T-helper 22 cell (primary cell): ENCODE measurements around the gene LRRC34.
A peak's percentile ranks its signal among the peaks of the same experiment; 100 is the strongest.

Experiments used
- DNase-seq: peaks from one replicate; pipeline ENCODE4 v3.0.0-alpha.2; 2020; ENCODE audit warnings: low read depth

Gene LRRC34

DNA sequence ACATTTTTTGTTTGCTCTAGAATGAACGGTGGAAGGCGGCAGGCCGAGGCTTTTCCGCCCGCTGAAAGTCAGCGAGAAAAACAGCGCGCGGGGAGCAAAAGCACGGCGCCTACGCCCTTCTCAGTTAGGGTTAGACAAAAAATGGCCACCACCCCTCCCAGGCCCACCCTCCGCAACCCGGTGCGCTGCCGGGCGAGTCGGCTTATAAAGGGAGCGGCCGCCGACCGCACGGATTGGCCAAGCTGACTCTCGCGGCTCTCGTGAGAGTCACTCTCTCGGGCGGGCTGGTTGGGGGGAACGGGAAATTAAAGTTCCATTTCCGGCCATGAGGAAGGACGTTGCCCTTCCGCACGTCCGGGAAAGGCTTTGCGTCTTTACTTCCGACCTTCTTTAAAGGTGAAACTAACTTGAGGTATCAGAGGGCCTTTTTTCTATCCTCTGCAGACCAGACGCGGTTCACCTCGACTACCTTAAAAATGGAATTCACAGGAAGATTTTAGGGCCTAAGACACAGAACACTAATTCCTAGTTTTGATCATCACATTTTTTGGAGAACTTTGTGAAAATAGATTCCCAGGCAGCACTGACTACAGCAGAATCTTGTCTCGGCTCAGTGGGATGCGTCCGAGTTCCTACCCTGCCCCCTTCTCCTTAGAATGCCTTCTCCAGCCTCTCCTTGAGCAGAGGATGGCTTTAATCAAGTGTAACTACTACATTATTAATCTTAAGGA lies 47.7 kb downstream of the LRRC34 start, which contains the start of gene TERC:
TSS of gene TERC (minus strand) at position 179 of the 731 bp plus-strand sequence.
- DNase-seq, result peak; percentile 87

DNA sequence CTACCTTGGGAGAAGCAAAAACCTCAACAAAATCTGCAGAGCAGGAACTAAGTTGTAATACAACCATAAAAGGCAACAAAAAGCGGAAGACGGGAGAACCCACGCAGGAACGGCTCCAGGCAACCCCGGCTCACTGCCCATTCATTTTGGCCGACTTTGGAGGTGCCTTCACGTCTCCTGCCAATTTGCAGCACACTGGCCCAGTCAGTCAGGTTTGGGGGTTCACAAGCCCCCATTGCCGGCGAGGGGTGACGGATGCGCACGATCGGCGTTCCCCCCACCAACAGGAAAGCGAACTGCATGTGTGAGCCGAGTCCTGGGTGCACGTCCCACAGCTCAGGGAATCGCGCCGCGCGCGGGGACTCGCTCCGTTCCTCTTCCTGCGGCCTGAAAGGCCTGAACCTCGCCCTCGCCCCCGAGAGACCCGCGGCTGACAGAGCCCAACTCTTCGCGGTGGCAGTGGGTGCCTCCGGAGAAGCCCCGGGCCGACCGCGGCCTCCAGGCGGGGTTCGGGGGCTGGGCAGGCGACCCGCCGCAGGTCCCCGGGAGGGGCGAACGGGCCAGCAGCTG lies 48.3 kb downstream of the LRRC34 start:
- peak; percentile 32 for DNase-seq

DNA sequence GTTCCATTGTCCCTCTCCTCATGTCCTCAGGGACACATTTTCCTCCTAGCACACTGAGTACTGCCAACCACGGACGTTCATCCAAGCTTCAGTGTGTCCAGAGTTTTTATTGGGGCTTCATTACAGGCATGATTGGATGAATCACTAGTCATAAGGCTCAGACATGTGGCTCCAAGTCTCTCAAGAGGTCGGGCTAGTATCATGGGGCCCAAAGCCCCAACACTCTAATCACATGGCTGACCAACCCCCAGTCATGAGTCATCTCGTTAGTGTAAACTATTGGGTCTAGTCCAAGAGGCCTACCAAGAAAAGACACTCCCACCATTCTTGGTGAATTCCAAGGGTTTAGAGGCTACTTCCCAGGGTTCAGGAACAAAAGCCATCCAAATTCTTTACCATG lies 52.2 kb downstream of the LRRC34 start:
- no peak for DNase-seq

DNA sequence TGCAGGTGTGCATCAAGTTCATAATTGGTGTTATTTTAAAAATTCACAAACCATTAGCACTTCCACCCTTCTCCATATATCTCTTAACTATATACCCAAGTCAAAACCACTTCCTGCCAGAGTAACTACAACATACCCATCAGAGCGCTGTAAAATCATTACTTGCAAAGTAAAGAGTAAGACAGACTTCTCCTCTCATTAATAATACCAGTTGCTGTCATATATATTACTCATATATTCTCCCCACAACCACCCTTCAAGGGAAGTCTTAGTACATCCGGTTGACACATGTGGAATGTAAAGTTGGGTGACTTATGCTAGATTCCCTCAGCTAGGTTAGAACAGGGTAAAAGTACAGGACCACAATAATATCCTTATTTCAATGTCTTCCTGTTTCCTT lies 53.4 kb downstream of the LRRC34 start:
- no peak for DNase-seq

DNA sequence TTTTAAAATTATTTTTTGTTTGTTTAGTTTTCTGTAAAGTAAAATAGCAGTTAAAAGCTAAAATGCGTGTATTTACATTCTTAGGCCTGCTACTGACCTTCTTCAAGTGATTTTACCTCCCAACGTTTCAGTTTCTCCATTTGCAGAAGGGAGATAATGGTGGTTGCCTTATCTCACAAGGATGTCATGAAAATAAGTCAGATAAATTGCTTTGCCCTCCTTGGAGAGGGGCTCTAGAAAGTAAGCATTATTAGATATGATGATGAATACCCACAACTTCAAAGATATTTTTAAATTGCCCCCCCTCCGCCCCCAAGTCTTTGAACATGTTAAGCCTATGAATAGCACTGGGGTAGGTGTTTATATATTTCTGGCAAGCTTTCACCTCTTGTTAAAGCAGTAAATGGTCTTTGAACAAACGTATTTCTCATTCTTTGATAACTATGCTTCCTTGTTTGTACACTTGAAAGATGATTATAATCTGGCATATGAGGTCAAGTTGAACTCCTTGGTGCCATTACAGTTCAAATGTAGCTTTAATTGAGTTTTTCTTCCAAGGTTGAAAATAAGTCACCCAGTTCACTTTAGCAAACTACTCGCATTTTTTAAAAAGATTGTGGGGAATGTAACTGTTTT lies 54.2 kb downstream of the LRRC34 start:
- DNase-seq, result no peak

DNA sequence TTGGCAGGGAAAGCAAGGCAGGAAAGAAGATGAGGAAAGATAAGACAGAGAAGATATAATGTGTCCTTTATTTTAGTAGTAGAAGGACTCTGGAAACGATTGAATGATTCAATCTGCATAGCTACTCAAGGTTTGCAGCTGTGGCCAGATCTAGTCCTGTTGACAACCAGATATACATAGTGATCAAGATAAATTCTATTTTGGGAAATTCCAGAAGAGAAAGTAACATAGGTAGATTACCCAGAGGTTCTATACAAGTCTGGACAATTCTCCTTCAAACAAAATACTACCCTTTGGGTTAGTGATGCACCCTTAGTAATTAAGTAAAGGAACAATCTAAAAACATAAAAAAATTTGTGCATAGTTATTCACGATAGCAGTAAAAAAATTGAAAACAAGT lies 57.2 kb downstream of the LRRC34 start:
- DNase-seq, result no peak

DNA sequence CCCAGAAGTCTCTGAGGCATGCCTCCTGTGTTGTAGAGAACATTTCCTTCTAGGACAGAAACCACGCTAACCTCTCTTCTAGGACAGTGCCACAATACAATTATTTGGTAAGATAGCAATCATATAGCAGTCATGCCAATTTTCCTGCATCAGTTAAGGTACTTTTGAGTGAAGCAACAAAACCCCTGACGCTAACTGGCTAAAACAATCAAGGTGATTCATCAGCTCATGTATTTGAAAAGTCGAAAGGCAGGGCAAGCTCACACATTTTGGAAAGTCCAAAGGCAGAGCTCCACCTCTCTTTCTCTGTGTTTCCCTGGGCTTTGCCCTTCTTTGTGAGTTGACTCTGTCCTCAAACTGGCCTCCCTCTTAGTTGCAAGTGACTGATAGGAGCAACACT lies 58.0 kb downstream of the LRRC34 start:
- no peak for DNase-seq

DNA sequence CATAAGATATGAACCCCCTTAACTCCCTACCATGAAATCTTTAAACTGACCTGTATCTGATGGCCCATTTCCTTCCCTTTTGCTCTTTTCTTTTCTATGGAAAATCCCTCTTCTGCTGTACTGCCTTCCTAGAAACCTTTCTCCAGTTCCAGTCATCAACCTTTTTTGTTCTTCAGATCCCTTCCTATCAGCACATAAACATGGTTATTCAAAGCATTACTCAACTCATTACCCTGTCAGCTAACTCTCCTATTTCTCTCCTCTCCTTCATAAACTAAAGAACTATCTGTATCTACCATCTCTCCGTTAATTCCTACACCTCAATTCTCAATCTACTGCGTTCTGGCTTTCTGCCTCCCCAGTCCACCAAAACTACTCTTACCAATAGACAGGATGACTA lies 60.8 kb downstream of the LRRC34 start:
- DNase-seq, result no peak

DNA sequence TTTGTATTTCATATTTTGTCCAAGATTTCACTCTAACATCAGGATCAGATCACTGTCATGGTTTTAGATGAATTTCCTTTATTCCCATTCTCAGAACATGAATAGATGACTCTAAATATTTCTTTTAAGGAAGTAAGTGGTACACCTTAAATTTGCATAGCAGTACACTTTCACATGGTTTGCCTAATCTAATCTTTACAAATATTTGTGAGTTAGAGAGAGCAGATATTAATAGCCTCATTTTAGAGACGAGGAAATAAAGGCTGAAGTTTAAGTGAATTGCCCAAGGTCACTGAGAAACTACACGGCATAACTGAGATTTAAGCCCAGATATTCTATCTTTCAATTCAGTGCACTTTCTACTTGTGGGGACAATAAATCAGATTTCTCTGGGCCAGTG lies 62.0 kb downstream of the LRRC34 start:
- no peak for DNase-seq

DNA sequence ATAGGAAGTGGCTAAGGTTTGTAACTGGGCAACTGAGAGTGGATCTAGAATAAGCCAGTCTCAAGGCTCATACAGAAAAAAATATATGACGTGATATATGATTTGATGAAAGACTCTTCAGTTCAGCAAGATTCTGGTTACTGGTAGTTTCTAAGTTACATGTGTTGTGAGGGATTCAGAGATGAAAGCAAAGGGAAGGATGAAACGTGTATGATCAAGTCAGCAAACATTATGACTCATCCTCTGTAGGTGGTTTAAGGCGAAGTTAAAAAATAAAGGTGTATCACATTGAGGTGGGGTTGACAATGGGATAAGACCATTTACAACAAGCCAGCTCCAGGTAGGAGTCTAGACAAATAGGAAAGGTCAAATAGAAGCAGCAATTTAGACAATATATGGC lies 64.0 kb downstream of the LRRC34 start:
- DNase-seq, result no peak

DNA sequence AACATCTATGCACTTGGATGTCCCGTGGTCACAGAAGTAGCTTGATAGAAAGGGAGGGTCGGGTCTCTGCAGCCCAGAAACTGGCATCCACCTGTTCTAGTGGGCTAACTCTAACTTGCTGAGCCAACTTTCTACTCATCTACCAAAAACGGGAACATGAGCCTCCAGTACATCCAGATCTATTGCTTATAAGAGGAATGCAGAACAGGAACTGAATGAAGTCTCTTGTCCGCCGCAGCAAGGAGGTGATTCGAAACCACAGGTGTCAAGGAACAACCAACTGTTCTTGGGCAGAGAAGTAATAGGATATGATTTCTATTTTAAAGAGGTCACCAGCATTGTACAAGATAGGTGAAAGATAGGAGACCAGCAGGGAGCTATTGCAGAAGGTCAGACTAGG lies 65.8 kb downstream of the LRRC34 start:
- no peak for DNase-seq

DNA sequence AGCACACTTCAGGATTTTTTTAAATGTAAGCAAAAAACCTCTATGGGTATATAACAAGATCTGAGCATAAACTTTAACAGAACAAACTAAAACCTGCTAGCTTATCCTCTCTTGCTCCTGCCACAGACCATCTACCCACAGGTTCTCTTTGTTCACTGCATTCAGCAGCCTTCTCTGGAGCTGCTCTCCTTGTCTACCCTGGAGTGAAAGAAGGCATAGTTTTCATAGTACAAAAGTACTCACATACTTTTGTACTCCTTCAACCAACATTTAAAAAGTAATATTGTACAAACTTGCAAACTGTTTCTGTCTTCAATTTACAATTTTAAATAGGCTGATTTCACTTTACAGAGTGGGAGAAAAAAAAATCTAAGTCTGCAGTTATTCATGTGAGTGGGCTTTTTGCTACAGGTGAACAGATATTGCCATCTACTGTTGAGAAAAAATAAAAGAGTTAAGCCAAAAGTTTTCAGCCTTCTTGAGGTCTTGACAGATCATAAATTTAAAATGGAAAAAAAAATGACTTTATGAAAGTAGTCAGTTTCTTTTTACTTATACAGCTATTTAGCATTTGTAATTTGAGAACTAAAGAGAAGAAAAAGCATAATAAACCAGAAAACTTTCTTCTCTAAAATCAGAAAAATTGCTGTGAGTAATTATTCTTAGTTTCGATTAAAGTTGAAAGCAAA lies 68.2 kb downstream of the LRRC34 start:
- no peak for DNase-seq
